Bladder microvascular endothelial cell (primary cell): ENCODE measurements around the gene ACAN. TPM values are rescaled to one million over a fixed set of nuclear protein-coding genes. Genes with fewer than 3 reads are reported as not detected.

Experiments used
- total RNA-seq: library from RNA; depleted of rRNA; stranded (reverse); fragments of >200 nt; gene quantifications from 2 replicates; pipeline ENCODE4 v1.2.3, GENCODE V29; 2014

Gene ACAN
- 0.25 and 8.9 TPM in 2 replicates for total RNA-seq

GRCh38 chr15:88803241-88803919 lies at the start of gene ACAN:
TSS of gene ACAN (plus strand) at chr15:88803436. CDS start at chr15:88836207, 32,771 bp downstream.

DNA sequence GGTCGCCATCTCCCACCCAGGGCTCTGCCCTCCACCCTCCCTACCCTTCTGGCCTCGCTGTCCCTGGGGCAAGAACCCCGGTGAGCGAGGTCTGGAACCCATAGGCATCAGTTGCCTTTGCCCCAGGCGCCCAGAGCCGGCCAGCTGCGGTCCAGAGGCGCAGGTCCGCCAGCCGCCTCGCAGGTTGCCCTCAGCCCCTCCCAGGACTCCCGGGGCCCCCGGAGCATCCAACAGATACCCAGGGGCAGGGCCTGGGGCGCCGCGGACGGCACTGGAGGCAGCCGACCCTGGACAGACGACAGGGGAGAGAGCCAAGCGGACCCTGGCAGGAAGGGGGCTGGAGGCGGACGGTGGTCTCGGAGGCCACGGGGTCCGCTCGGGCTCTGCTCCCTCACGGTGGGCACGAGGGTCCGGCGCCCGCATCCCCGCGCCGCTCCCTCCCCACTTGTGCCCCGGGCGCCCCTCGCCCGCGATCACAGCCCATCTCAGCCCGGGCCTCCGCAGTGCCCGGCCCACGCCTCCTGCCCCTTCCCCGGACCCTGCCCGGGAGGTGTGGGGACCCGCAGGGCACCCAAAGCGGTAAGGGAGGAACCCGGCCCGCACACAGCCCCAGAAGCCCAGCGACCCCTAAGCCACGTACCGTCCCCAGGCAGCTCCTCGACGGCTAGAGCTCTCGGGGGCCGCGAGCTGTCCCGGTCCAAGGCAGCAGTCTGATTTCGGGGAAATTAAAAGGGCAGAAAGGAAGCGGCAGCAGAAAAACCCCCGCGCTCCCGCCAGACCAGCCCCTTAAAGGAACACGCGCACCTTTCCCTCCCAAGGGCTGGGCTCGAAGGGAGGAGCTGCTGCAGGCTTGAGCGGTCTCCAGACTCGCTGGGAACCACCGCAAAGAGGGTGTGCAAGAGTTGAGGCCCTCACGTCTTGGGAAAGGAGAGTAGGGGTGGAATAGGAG lies 91.9 kb downstream of the ACAN start, which contains the start of gene HAPLN3:
Gene HAPLN3, minus strand, starts transcription at position 726 of the 949 bp plus-strand sequence. CDS start 8,246 bp downstream, outside the sequence.

GRCh38 chr15:88913017-88913849 lies 110.0 kb downstream of the ACAN start, which contains the start of gene MFGE8:
TSS of gene MFGE8 (minus strand) at chr15:88913379. CDS start at chr15:88913319, 60 bp downstream.

Other genes with a start within 250 kb of the ACAN start
- gene AEN, start 182.1 kb upstream of the ACAN start, total RNA-seq = 51.0 and 80.6 TPM in 2 replicates
- gene ISG20, start 164.4 kb upstream of the ACAN start, total RNA-seq = 9.9 and 51.7 TPM in 2 replicates
- 14.7 and 115 TPM in 2 replicates for gene HAPLN3, start 92.1 kb downstream of the ACAN start, total RNA-seq
- gene MFGE8, start 109.9 kb downstream of the ACAN start, total RNA-seq = 28.7 and 90.1 TPM in 2 replicates